MCF 10A (cell line): ENCODE results near the gene SMYD5. TPM values are rescaled to one million over a fixed set of nuclear protein-coding genes. Genes with fewer than 3 reads are reported as not detected.
A peak's percentile ranks its signal among the peaks of the same experiment; 100 is the strongest.
"Not testable (repeated sequence)": the region's sequence is repeated elsewhere in the genome, so short reads cannot be mapped to it uniquely, and the experiment has no call there.

Source experiments
- BruUV-seq: library from RNA; stranded (reverse); fragments of 400-500 nt; replicated peaks from 2 replicates; lab custom pipeline; 2021; lab: Mats Ljungman, UMichigan
- CTCF ChIA-PET: fragments of 300-600 bp; sonication (Branson Sonifier 250); formaldehyde crosslinking; extraction: SDS; loops from one replicate; lab custom pipeline; 2021; ENCODE audit warnings: antibody characterized with exemption, inconsistent platforms; lab: Yijun Ruan, JAX
- POLR2A ChIA-PET: fragments of 300-600, 350-650 bp; sonication (Branson Sonifier 250); formaldehyde crosslinking; extraction: SDS; loops from one replicate; lab custom pipeline; 2020; ENCODE audit warnings: antibody characterized with exemption, inconsistent platforms; lab: Yijun Ruan, JAX
- DNase-seq: peaks from one replicate; pipeline ENCODE4 v3.0.0-alpha.2; 2018; ENCODE audit not compliant: unreplicated experiment
- H3K27ac Mint-ChIP-seq: one replicate; pipeline ENCODE4 v1.8.0; 2022; ENCODE audit warnings: mild to moderate bottlenecking, low read depth, mixed read lengths; ENCODE audit not compliant: unreplicated experiment
- H3K27me3 Mint-ChIP-seq: one replicate; pipeline ENCODE4 v1.8.0; 2022; ENCODE audit warnings: mixed read lengths; ENCODE audit not compliant: insufficient read depth, unreplicated experiment
- H3K36me3 Mint-ChIP-seq: one replicate; pipeline ENCODE4 v1.8.0; 2022; ENCODE audit warnings: mild to moderate bottlenecking, moderate library complexity, mixed read lengths; ENCODE audit not compliant: insufficient read depth, unreplicated experiment
- H3K4me1 Mint-ChIP-seq: one replicate; pipeline ENCODE4 v1.8.0; 2022; ENCODE audit warnings: mixed read lengths; ENCODE audit not compliant: insufficient read depth, unreplicated experiment
- H3K4me3 Mint-ChIP-seq: one replicate; pipeline ENCODE4 v1.8.0; 2022; ENCODE audit warnings: mild to moderate bottlenecking, moderate library complexity, mixed read lengths; ENCODE audit not compliant: unreplicated experiment
- H3K9me3 Mint-ChIP-seq: one replicate; pipeline ENCODE4 v1.8.0; 2022; ENCODE audit warnings: mixed read lengths; ENCODE audit not compliant: unreplicated experiment
- CTCF ChIP-seq: fragments of 200-600 bp; IDR thresholded peaks from one replicate; pipeline ENCODE4 v1.8.0; 2022; ENCODE audit warnings: antibody characterized with exemption, mild to moderate bottlenecking; ENCODE audit not compliant: unreplicated experiment
- intact Hi-C: fragments of 100-400 bp; cut with micrococcal nuclease; formaldehyde crosslinking; loops from 2 replicates; pipeline ENCODE4 v1.14.1; 2022
- total RNA-seq: library from RNA; stranded (reverse); gene quantifications from 2 replicates; pipeline ENCODE4 v1.2.3, GENCODE V29; 2022

The SMYD5 gene
- total RNA-seq, 1 experiment from 2014 or later, result 34.4 TPM

- intact Hi-C loops, result loop anchor here (1.0 kb wide), 2 partner anchors 48 to 83 kb away; no protein-coding TSS in a partner anchor
- Mint-ChIP-seq H3K27me3 (no peaks in the 10 kb centered on the region), H3K9me3 (no peaks in the 10 kb centered on the region), H3K36me3 (no peaks in the 10 kb centered on the region), H3K27ac (no peak overlapping the region), H3K4me3 (no peak overlapping the region), H3K4me1 (no peaks in the 10 kb centered on the region)
- no peak for DNase-seq
- no peak for TF ChIP-seq CTCF
- ChIA-PET POLR2A (no interaction called here), CTCF (interaction anchor here (0.6 to 2.1 kb wide), 14 partner anchors 10 to 394 kb away, joined by 3 to 5 read pairs (median 3); partner anchors contain the start of gene PRADC1)
- BruUV-seq, result no TSS peak
Observed at GRCh38 chr2:73259704-73260337, 45.8 kb downstream of the SMYD5 start.

- TF ChIP-seq CTCF, result peak; percentile 68
- Mint-ChIP-seq H3K9me3 (no peaks in the 10 kb centered on the region), H3K27me3 (no peaks in the 10 kb centered on the region), H3K4me1 (no peaks in the 10 kb centered on the region), H3K4me3 (no peak overlapping the region), H3K36me3 (no peaks in the 10 kb centered on the region), H3K27ac (no peak overlapping the region)
- DNase-seq, result peak; percentile 64
- intact Hi-C loops, result loop anchor here (1.0 kb wide), 2 partner anchors 48 to 83 kb away; no protein-coding TSS in a partner anchor
- no TSS peak for BruUV-seq
- POLR2A ChIA-PET, result no interaction called here
- CTCF ChIA-PET, result interaction anchor here (0.9 to 2.1 kb wide), 11 partner anchors 10 to 269 kb away, joined by 3 to 5 read pairs (median 3); no protein-coding TSS in a partner anchor
Observed at GRCh38 chr2:73260338-73260984, 46.4 kb downstream of the SMYD5 start.

- CTCF ChIA-PET, result interaction anchor here (0.6 to 1.6 kb wide), 6 partner anchors 28 to 370 kb away, joined by 3 to 6 read pairs (median 4); partner anchors contain the start of gene EGR4
- DNase-seq, result no peak
- POLR2A ChIA-PET, result interaction anchor here (0.6 kb wide), 1 partner anchor 101 kb away, joined by 4 read pairs; no protein-coding TSS in a partner anchor
- Mint-ChIP-seq H3K36me3 (no peaks in the 10 kb centered on the region), H3K27ac (no peak overlapping the region), H3K27me3 (no peaks in the 10 kb centered on the region), H3K4me3 (no peak overlapping the region), H3K4me1 (no peaks in the 10 kb centered on the region), H3K9me3 (no peaks in the 10 kb centered on the region)
- no peak for TF ChIP-seq CTCF
- BruUV-seq, result no TSS peak
- intact Hi-C loops, result no loop called here
Observed at GRCh38 chr2:73262108-73262651, 48.1 kb downstream of the SMYD5 start.

- H3K27ac Mint-ChIP-seq, H3K4me1 Mint-ChIP-seq, intact Hi-C loops, H3K4me3 Mint-ChIP-seq, DNase-seq, BruUV-seq, H3K36me3 Mint-ChIP-seq, H3K9me3 Mint-ChIP-seq, H3K27me3 Mint-ChIP-seq: not testable (repeated sequence)
- POLR2A ChIA-PET, result interaction anchor here (0.6 kb wide), 1 partner anchor 101 kb away, joined by 4 read pairs; no protein-coding TSS in a partner anchor
- CTCF ChIA-PET, result interaction anchor here (0.6 to 1.6 kb wide), 6 partner anchors 26 to 562 kb away, joined by 3 to 6 read pairs (median 4); partner anchors contain the start of gene EGR4
Observed at GRCh38 chr2:73262691-73263429, 48.8 kb downstream of the SMYD5 start.
